Fibroblast of upper back skin (primary cell): Measurements from ENCODE around the gene ISCA2.

Source experiments
- DNase-seq: peaks from one replicate; pipeline ENCODE4 v3.0.0-alpha.2; 2013

Gene ISCA2

DNA sequence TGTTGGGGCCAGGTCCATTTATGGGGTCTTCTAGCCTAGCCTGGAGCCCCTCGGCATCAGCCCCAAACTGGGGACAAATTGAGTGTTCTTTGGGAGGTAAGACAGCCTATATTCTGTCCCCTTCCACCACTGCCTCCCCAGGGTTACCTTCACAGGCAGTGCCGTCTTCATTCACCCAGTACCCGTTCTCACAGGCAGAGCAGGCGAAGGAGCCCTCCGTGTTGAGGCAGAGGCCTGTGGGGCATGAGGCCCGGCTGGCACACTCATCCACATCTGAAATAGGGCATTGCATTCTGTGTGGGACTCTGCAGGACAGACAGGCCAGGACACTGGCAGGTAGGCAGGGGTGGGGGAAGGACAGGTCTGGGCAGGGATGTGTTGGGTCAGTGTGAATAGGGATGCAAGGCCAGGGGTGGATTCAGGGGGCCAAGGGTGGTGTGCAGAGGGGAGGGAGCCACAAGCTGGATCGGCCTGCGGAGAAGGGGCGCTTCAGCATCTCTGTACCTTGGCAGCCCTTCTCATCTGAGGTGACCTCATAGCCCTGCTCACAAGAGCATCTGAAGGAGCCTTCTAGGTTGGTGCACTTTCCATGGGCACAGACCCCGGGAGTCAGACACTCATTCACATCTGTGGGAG lies 16.1 kb downstream of the ISCA2 start:
- no peak for DNase-seq

- DNase-seq = no peak
Observed at GRCh38 chr14:74510223-74510931, 16.8 kb downstream of the ISCA2 start.

DNA sequence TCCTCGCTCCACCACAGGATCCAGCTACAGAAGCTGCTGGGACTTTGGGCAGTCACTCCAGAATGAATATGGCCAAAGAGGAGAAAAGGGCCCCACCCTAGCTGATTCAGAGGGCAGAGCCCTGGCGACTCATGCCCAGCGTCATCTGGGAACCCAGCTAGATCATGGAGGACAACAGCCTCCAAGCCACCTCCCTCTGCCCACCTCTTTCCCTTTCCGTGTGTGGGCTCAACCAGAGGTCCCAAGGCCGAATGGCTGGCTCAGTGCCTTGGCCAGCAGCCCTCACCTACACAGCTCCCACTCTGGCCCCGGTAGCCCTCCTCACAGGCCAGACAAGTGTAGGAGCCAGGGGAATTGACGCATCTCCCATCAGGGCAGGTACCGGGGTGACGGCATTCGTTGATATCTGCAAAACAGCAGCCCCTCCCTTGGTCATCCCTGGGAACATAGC lies 17.4 kb downstream of the ISCA2 start:
- peak; percentile 24 for DNase-seq

- DNase-seq = no peak
Observed at GRCh38 chr14:74511966-74512830, 18.6 kb downstream of the ISCA2 start.

GRCh38 chr14:74514471-74514941 lies 20.9 kb downstream of the ISCA2 start:
- DNase-seq = peak; percentile 91

- no peak for DNase-seq
Observed at GRCh38 chr14:74515891-74516412, 22.4 kb downstream of the ISCA2 start.

- peak; percentile 43 for DNase-seq
Observed at GRCh38 chr14:74516451-74517160, 23.0 kb downstream of the ISCA2 start.

DNA sequence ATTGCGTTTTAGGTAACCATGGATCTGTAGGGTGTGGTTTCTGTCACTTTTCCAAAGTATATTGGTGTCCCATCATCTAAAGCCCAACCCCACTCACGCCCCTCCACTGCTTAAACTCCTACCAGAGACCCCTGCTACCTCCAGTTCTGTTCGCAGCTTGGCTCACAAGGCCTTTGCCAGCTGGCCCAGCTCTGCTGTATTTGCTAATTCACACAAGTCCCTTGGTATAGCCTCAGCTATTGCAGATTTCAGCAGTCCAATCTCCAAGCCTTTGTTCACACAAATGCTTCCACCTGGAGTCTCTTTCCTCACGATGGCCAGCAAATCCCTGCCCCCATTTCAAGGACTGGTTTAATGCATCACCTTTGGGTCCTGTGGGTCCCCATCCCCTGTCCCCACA lies 24.2 kb downstream of the ISCA2 start:
- no peak for DNase-seq

- no peak for DNase-seq
Observed at GRCh38 chr14:74518221-74518620, 24.7 kb downstream of the ISCA2 start.

DNA sequence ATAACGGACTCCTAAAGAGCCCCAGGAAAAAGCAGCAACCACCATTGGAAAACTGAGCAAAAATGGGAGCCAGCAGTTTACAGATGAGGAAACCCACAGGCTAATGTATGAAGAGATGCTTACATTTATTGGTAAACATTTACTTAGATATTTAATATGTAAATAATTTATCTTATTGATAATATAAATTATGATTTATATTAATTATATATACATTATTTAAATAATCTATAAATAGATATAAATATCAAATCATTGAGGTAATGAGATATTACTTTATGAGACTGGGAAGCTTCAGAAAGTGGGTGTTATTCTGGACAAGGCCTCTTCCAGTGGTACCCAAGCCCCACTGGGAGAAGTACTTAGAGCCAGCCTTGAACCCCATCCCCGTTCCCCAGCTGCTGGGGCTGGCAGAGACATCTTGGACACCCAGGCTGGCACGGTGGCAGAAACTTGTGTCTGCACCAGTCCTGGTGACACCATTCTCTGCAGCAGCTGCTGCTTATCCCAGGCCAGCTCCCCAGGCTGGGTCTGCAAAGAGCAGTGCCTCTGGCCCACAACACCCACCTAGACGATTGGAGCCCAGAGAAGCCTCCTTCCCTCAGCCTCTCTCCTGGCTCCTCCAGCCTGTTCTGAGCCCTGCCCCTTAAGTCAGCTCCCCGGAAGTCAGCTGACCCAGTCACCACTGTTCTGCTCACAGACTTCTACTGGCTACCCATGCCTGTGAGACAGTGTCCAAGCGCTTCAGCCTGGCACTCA lies 25.9 kb downstream of the ISCA2 start:
- no peak for DNase-seq

GRCh38 chr14:74521756-74522155 lies 28.2 kb downstream of the ISCA2 start:
- DNase-seq = no peak

DNA sequence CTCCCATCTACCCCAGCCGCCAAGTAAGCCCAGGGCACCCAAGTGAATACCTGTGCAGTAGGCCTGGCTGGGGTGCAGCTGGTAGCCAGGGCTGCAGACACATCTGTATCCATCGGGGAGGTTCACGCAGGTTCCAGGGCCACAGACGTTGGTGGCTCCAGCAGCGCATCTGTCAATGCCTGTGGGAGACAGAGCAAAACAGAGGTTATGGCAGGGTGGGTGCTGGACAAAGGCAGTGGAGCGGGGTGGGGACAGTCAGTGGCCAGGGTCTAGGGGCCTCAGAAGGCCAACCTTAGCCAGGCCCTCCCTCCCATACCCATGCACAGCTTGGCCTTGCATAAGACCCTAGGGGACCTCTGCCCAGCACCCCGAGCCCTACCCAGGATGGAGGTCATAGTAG lies 29.2 kb downstream of the ISCA2 start:
- no peak for DNase-seq

DNA sequence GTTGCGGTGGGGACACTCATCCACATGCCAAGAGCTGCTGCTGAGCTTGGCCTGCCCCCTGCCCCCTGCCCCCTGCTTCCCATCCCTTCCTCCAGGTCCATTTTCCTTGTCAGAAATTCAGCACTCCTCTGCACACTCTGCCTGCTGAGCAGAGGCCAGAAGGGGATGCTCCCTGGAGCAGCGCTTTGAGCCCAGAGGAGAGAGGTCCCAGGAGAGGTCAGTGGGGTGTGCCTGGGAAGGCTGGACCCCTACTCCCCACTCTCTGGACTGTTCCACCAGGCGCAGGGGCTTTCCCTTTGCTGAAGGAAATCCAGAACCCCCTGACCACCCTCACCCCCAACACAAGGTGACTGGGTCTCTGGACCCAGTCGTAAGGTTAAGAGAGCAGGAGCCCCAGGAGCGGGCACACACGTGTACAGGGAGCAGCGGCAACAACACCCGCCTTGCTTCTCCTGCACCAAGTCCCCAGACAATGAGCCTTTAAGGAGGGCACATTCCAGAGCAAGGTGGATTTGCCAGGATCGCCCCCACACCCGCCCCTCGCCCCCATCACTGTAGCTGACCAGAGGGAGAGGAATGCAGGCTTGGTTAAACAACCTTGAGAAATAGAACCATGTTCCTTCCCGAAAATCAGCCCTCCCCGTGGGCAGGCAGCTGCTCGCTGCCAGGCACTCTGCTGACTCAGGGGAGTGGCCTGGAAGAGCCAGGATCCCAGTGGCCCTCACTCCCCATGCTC lies 30.7 kb downstream of the ISCA2 start:
- peak; percentile 20 for DNase-seq

DNA sequence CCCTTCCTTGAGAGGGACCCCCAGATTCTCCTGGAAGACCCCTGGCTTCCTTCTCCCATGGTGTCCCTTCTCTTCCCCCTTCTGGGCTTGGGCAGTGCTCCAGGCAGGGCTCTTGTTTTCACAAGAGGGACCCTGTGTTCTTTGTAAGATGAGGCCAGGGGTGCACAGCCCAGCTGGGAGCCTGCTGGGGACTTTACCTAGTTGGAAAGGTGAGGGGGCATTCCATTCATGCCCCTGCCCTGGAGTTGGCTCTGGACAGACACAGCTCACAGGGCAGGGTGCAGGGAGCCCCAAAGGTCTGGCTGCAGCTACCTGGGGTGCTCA lies 31.2 kb downstream of the ISCA2 start:
- DNase-seq = no peak

DNA sequence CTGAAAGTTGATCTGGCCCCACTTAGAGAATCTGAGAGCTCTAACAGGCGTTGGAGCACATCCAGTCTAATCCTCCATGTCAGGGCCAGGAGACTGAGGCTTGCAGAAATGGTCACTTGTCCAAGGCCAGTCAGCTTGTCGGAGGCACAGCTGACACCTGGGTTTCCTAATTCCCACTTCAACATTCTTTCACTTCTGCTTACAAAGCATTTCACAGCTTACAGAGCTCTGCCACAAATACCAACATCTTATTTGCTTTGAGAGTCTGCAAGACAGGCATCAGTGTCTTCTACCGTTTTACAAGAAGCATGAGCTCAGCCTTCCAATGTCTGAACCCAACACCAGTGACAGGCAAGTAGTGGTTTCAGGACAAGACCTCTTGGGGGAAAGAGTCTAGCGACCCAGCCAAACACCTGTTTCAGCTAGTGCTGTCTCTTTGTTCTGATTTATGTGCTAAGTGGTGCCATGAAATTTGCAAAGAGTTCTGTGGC lies 31.8 kb downstream of the ISCA2 start:
- no peak for DNase-seq

DNA sequence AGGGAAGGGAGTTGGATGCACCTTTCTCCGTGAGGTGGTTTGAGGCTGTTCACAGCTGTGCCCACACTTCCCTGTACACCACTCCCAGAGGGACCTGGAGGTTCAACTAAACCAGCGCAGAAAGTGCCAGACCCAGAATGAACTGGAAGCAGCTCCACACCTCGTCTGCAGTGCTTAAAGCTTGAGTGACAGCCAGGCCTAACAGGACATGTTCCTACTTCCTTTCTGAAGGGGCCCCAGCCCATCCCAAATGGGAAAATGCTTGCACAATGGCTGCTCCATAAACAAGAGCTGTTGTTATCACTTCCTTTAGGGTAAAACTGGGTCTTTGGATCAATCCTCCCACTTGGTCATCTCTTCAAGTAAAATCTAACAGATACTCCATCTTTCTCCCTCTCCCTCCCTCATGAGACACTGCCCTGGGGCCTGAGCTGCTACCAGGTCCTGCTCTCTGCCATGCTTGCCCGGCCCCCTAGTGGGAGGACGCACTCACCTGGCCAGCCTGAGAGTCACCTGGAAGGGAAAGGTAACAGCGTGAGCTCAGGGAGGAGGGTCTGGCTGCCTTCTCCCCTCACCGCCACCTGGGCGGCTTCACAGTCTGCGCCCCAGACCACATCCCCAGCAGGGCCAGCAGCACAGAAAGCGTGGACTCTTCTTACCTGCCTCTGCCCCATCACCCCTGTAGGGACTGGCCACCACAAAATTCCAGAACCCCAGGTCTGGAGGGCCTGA lies 33.5 kb downstream of the ISCA2 start:
- no peak for DNase-seq

DNA sequence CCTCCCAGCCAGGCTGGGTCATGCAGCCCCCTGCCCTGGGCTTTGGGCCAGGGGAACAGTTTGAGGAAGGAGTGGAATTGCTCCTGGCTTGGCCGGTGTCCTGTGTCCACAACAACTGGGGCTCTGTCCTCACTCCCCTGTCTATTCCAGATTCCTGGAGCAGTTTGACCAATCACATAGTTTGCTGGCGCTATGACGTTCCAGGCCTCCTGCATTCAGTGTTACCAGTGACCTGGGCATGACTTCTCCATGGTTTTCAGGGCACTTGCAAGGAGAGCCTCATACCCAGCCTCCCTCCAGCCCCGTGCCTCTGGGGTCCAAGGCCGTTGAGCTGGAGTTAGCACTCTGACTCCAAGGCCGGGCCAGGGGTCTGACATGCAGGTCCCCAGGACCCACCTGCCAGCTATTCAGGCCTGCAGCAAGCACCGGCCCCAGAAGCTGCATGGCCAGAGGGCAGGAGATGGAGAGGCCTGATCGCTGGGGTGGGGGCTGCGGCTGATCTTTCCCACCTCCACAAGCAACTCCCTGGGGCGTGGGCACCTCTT lies 34.2 kb downstream of the ISCA2 start:
- no peak for DNase-seq

- DNase-seq = no peak
Observed at GRCh38 chr14:74528406-74528805, 34.8 kb downstream of the ISCA2 start.

GRCh38 chr14:74528886-74529285 lies 35.3 kb downstream of the ISCA2 start:
- DNase-seq = no peak

- no peak for DNase-seq
Observed at GRCh38 chr14:74531006-74531405, 37.4 kb downstream of the ISCA2 start.
